ENCODE measurements around the gene ANKMY1. TPM values are rescaled to one million over a fixed set of nuclear protein-coding genes. Genes with fewer than 3 reads are reported as not detected.

ANKMY1 gene
- polyA plus RNA-seq, 2 of the 4 experiments (the other 2 are of a cell fraction) = 10.6 to 16.5 TPM

- DNase-seq (ENCODE audit: low read depth in 1 of 2, low spot score in 1 of 2) (no peak), ATAC-seq (no peak), FAIRE-seq (no peak)
- ChIA-PET CTCF (interaction anchor here (1.6 to 2.2 kb wide), 2 partner anchors 10 to 11 kb away, joined by 6 read pairs; no protein-coding TSS in a partner anchor), POLR2A (no interaction called here)
- 93% methylated on average over 10 of the region's 14 CpGs for WGBS (ENCODE audit: missing lambda C conversion rate)
- no peak overlapping the region for H3K4me3 ChIP-seq
- no peak for TF ChIP-seq SREBF2 (IDR thresholded peaks at IDR 0.05)
- no peak for TF ChIP-seq E2F6 (IDR thresholded peaks at IDR 0.05; ENCODE audit: borderline replicate concordance, low read depth)
- TF ChIP-seq HOXA7 (CRISPR knock-in tag; IDR thresholded peaks at IDR 0.05) = no peak
- no peak for TF ChIP-seq CHD4 (IDR thresholded peaks at IDR 0.05; ENCODE audit: borderline replicate concordance)
- TF ChIP-seq POLR2A (IDR thresholded peaks at IDR 0.05; ENCODE audit: low read length) = no peak
- TF ChIP-seq ZC3H11A (IDR thresholded peaks at IDR 0.05) = no peak
- TF ChIP-seq RNF2 (IDR thresholded peaks at IDR 0.05; ENCODE audit: borderline replicate concordance, low read depth) = no peak
- no peak for TF ChIP-seq FOXS1 (CRISPR knock-in tag; IDR thresholded peaks at IDR 0.05)
- TF ChIP-seq PHF8 (IDR thresholded peaks at IDR 0.05; ENCODE audit: borderline replicate concordance, low read depth) = no peak
- no peak for TF ChIP-seq NR3C1 (IDR thresholded peaks at IDR 0.05)
- H3K9me3 ChIP-seq = no peaks in the 10 kb centered on the region
- no peak overlapping the region for H3K4me2 ChIP-seq
- no peak overlapping the region for H3K27ac ChIP-seq
- H3K4me1 ChIP-seq = no peaks in the 10 kb centered on the region
These were observed 55.2 kb downstream of the ANKMY1 start for GRCh38 chr2:240502430-240503121.

- 100% methylated on average over 4 of the region's 5 CpGs for WGBS (ENCODE audit: missing lambda C conversion rate)
- POLR2A ChIA-PET = no interaction called here
- CTCF ChIA-PET = interaction anchor here (2.2 kb wide), 1 partner anchor 10 kb away, joined by 6 read pairs; no protein-coding TSS in a partner anchor
- TF ChIP-seq FOSL2 (IDR thresholded peaks at IDR 0.05) (no peak), FOSL2 (CRISPR knock-in tag; IDR thresholded peaks at IDR 0.05) (no peak), CBX2 (IDR thresholded peaks at IDR 0.05; ENCODE audit: borderline replicate concordance, low read depth) (no peak), EHMT2 (IDR thresholded peaks at IDR 0.05; ENCODE audit: low read depth) (no peak), POLR2A (IDR thresholded peaks at IDR 0.05; ENCODE audit: low read length) (no peak), NR3C1 (IDR thresholded peaks at IDR 0.05) (no peak), USF2 (IDR thresholded peaks at IDR 0.05) (no peak), ATOH8 (CRISPR knock-in tag; IDR thresholded peaks at IDR 0.05; ENCODE audit: low read depth) (no peak), RCOR1 (IDR thresholded peaks at IDR 0.05; ENCODE audit: low read depth, low read length) (no peak), MAFK (IDR thresholded peaks at IDR 0.05; ENCODE audit: partially characterized antibody) (no peak), RARB (CRISPR knock-in tag; IDR thresholded peaks at IDR 0.05) (no peak)
- no peak overlapping the region for H3K4me3 ChIP-seq
- DNase-seq (ENCODE audit: low read depth in 1 of 2, low spot score in 1 of 2) (no peak), FAIRE-seq (no peak), ATAC-seq (no peak)
- no peaks in the 10 kb centered on the region for H3K9me3 ChIP-seq
- no peak overlapping the region for H3K4me2 ChIP-seq
- H3K4me1 ChIP-seq = no peaks in the 10 kb centered on the region
- H3K27ac ChIP-seq = no peak overlapping the region
These were observed 55.7 kb downstream of the ANKMY1 start for GRCh38 chr2:240502059-240502429.

GRCh38 chr2:240501531-240501991 lies 56.2 kb downstream of the ANKMY1 start:
- Histone ChIP-seq H3K4me3 (no peak overlapping the region), H3K27ac (no peak overlapping the region), H3K9me3 (no peaks in the 10 kb centered on the region), H3K4me1 (no peaks in the 10 kb centered on the region), H3K4me2 (no peak overlapping the region)
- FAIRE-seq (no peak), ATAC-seq (no peak; a peak in 1 of 6 replicates), DNase-seq (ENCODE audit: low read depth in 1 of 2, low spot score in 1 of 2) (no peak)
- 88% methylated on average over 12 of the region's 13 CpGs for WGBS (ENCODE audit: missing lambda C conversion rate)
- ChIA-PET POLR2A (no interaction called here), CTCF (interaction anchor here (2.2 kb wide), 1 partner anchor 11 kb away, joined by 6 read pairs; no protein-coding TSS in a partner anchor)
- no peak for TF ChIP-seq MYC (IDR thresholded peaks at IDR 0.05; ENCODE audit: borderline replicate concordance, low read length)
- TF ChIP-seq ZC3H11A (IDR thresholded peaks at IDR 0.05) = no peak
- no peak for TF ChIP-seq MAZ (IDR thresholded peaks at IDR 0.05; ENCODE audit: borderline replicate concordance, low read depth, low read length)
- TF ChIP-seq SREBF2 (IDR thresholded peaks at IDR 0.05) = no peak
- TF ChIP-seq POLR2A (IDR thresholded peaks at IDR 0.05; ENCODE audit: low read length) = no peak
- TF ChIP-seq ATOH8 (CRISPR knock-in tag; IDR thresholded peaks at IDR 0.05; ENCODE audit: low read depth) = no peak
- TF ChIP-seq CBX2 (IDR thresholded peaks at IDR 0.05; ENCODE audit: borderline replicate concordance, low read depth) = no peak
- TF ChIP-seq GATA3 (IDR thresholded peaks at IDR 0.05; ENCODE audit: borderline replicate concordance) = no peak
- no peak for TF ChIP-seq NPAS2 (CRISPR knock-in tag; IDR thresholded peaks at IDR 0.05; ENCODE audit: borderline replicate concordance)
- no peak for TF ChIP-seq ZNF302 (CRISPR knock-in tag; IDR thresholded peaks at IDR 0.05)
- TF ChIP-seq MAX (IDR thresholded peaks at IDR 0.05) = no peak
- TF ChIP-seq JUN (IDR thresholded peaks at IDR 0.05) = no peak
- no peak for TF ChIP-seq KDM1A (IDR thresholded peaks at IDR 0.05; ENCODE audit: low read depth)
- no peak for TF ChIP-seq EHMT2 (IDR thresholded peaks at IDR 0.05; ENCODE audit: low read depth)
- TF ChIP-seq HEYL (CRISPR knock-in tag; IDR thresholded peaks at IDR 0.05) = no peak
- no peak for TF ChIP-seq HMGXB4 (CRISPR knock-in tag; IDR thresholded peaks at IDR 0.05; ENCODE audit: borderline replicate concordance)
